ENCODE results near the gene C16orf87.
"Not testable (repeated sequence)": the region's sequence is repeated elsewhere in the genome, so short reads cannot be mapped to it uniquely, and the experiment has no call there.

- TF ChIP-seq CTCF (IDR thresholded peaks at IDR 0.05; ENCODE audit: low read depth, low read length, poor library complexity, severe bottlenecking); EZH2phosphoT487 (IDR thresholded peaks at IDR 0.05; ENCODE audit: borderline replicate concordance, low read length): not testable (repeated sequence)
Observed at GRCh38 chr16:46868891-46869290, 37.9 kb upstream of the C16orf87 start.

Data from DOHH2 (cell line).